Breast epithelium (tissue), 3 donors: ENCODE data around the gene PANK1.

Experiments
- CTCF ChIP-seq, 3 donors: fragments of 450-650 bp; IDR thresholded peaks; one replicate each; pipeline ENCODE4 v1.5.1; 2016 to 2017; ENCODE audit warnings: antibody characterized with exemption in 3 of 3, mild to moderate bottlenecking in 3 of 3, moderate library complexity in 3 of 3
- POLR2A ChIP-seq: fragments of 450-650 bp; IDR thresholded peaks from one replicate; pipeline ENCODE4 v1.6.1; 2016; ENCODE audit warnings: antibody characterized with exemption, mild to moderate bottlenecking, moderate library complexity
- POLR2AphosphoS5 ChIP-seq, 3 donors: sonication (generic); formaldehyde crosslinking; IDR thresholded peaks; one replicate each; pipeline ENCODE4 v1.6.1; 2017; ENCODE audit warnings: antibody characterized with exemption in 3 of 3

GRCh38 chr10:89565180-89565579 is 79.9 kb downstream of the PANK1 start:
- TF ChIP-seq CTCF (IDR thresholded peaks at IDR 0.05), result no peak
- no peak for TF ChIP-seq POLR2A
- TF ChIP-seq POLR2AphosphoS5 (IDR thresholded peaks at IDR 0.05), result no peak
